DMS153 treated with DMSO at 0.1 percent for 48 hours (cell line): ENCODE measurements around the gene FAM43A.

Source experiments
- DNase-seq: peaks from one replicate; lab custom pipeline; 2025; ENCODE audit not compliant: unreplicated experiment; lab: John Stamatoyannopoulos, UW

FAM43A gene

GRCh38 chr3:194675680-194676079, 10.0 kb upstream of the FAM43A start:
- DNase-seq = no peak

GRCh38 chr3:194676471-194676870, 9.2 kb upstream of the FAM43A start:
- no peak for DNase-seq

- no peak for DNase-seq
Observed at GRCh38 chr3:194680888-194681615, 4.6 kb upstream of the FAM43A start.

- no peak for DNase-seq
Observed at GRCh38 chr3:194682189-194682693, 3.4 kb upstream of the FAM43A start.

- peak; percentile 79 for DNase-seq
Observed at GRCh38 chr3:194682694-194683310, 2.9 kb upstream of the FAM43A start.

- DNase-seq = no peak
Observed at GRCh38 chr3:194683380-194683779, 2.3 kb upstream of the FAM43A start.

GRCh38 chr3:194685065-194685717, 492 bp upstream of the FAM43A start:
- DNase-seq = no peak

- DNase-seq = no peak
Observed at GRCh38 chr3:194686414-194686815, 732 bp downstream of the FAM43A start.

- DNase-seq = no peak
Observed at GRCh38 chr3:194686816-194687637, 1.3 kb downstream of the FAM43A start.

- no peak for DNase-seq
Observed at GRCh38 chr3:194687638-194688199, 2.0 kb downstream of the FAM43A start.

GRCh38 chr3:194688200-194688740, 2.6 kb downstream of the FAM43A start:
- DNase-seq = no peak

GRCh38 chr3:194688946-194689345, 3.3 kb downstream of the FAM43A start:
- no peak for DNase-seq

GRCh38 chr3:194689493-194689944, 3.8 kb downstream of the FAM43A start:
- DNase-seq = no peak

- DNase-seq = peak; percentile 19
Observed at GRCh38 chr3:194690501-194691372, 5.1 kb downstream of the FAM43A start.

- no peak for DNase-seq
Observed at GRCh38 chr3:194691481-194692283, 6.0 kb downstream of the FAM43A start.

- DNase-seq = no peak
Observed at GRCh38 chr3:194696702-194697101, 11.0 kb downstream of the FAM43A start.

GRCh38 chr3:194702545-194702944, 16.9 kb downstream of the FAM43A start:
- no peak for DNase-seq

GRCh38 chr3:194705227-194705626, 19.5 kb downstream of the FAM43A start:
- no peak for DNase-seq

GRCh38 chr3:194705761-194706160, 20.1 kb downstream of the FAM43A start:
- DNase-seq = no peak
